Measurements from ENCODE around the gene NHSL2.

GRCh38 chrX:72020204-72020603, 109.6 kb downstream of the NHSL2 start:
- TF ChIP-seq YY1 (IDR thresholded peaks at IDR 0.05; ENCODE audit: insufficient read depth, insufficient read length) (no peak), ZNF274 (IDR thresholded peaks at IDR 0.05; ENCODE audit: low read depth, low read length) (no peak)

Data from NT2/D1 (cell line).